IPS DF 6.9 (cell line): Measurements from ENCODE around the gene STAB1.

Experiments
- DNase-seq: peaks from one replicate; pipeline ENCODE4 v3.0.0-alpha.2; 2013; ENCODE audit warnings: low read depth, low spot score
- H3K27ac ChIP-seq: one replicate; pipeline ENCODE4 v1.5.1; 2013; ENCODE audit warnings: low read length, control low read depth
- H3K27me3 ChIP-seq: 2 replicates; pipeline ENCODE4 v1.6.1; 2013; ENCODE audit warnings: mild to moderate bottlenecking, low read length; ENCODE audit not compliant: control insufficient read depth, insufficient read depth
- H3K36me3 ChIP-seq: 2 replicates; pipeline ENCODE4 v1.6.1; 2013; ENCODE audit warnings: low read length; ENCODE audit not compliant: control insufficient read depth, insufficient read depth
- H3K4me1 ChIP-seq: 2 replicates; pipeline ENCODE4 v1.6.1; 2013; ENCODE audit warnings: low read length; ENCODE audit not compliant: control insufficient read depth, insufficient read depth
- H3K4me3 ChIP-seq: 2 replicates; pipeline ENCODE4 v1.5.1; 2013; ENCODE audit warnings: mild to moderate bottlenecking, low read length
- H3K9me3 ChIP-seq: 2 replicates; pipeline ENCODE4 v1.6.1; 2013; ENCODE audit warnings: low read length, inconsistent platforms; ENCODE audit not compliant: control insufficient read depth, insufficient read depth
- WGBS: extraction: QIAGEN DNeasy Blood & Tissue Kit; methylation state at CpG from one replicate; pipeline ENCODE4 v1.1.7; 2013; ENCODE audit warnings: mixed read lengths, missing lambda C conversion rate; ENCODE audit not compliant: insufficient read length, insufficient coverage; 5-methylcytosine and 5-hydroxymethylcytosine counted together

Gene STAB1

GRCh38 chr3:52453496-52454249 lies 41.5 kb upstream of the STAB1 start, which contains the start of gene TNNC1:
TSS of gene TNNC1 (minus strand) at chr3:52454041. CDS start at chr3:52454015, 26 bp downstream.
- Histone ChIP-seq H3K4me1 (peaks cover 16% of the 10 kb centered on the region), H3K27me3 (no peaks in the 10 kb centered on the region), H3K4me3 (no peak within 1 kb of the TSS), H3K27ac (no peak within 1 kb of the TSS), H3K9me3 (no peaks in the 10 kb centered on the region), H3K36me3 (0 out of 2 replicates have a peak, but pooled peaks cover 1% of the 10 kb centered on the region)
- WGBS = no CpG with 5 or more reads among the region's 16 CpGs
- no peak for DNase-seq

- no CpG with 5 or more reads among the region's 8 CpGs for WGBS
- DNase-seq = no peak
- no peak overlapping the region for H3K27ac ChIP-seq
- H3K9me3 ChIP-seq = no peaks in the 10 kb centered on the region
- peaks cover 8% of the 10 kb centered on the region; the same call in 1 of the 2 replicates for H3K36me3 ChIP-seq
- no peak overlapping the region for H3K4me3 ChIP-seq
- H3K27me3 ChIP-seq = no peaks in the 10 kb centered on the region
- H3K4me1 ChIP-seq = peaks cover 16% of the 10 kb centered on the region
Observed at GRCh38 chr3:52454250-52454937, 40.7 kb upstream of the STAB1 start.

DNA sequence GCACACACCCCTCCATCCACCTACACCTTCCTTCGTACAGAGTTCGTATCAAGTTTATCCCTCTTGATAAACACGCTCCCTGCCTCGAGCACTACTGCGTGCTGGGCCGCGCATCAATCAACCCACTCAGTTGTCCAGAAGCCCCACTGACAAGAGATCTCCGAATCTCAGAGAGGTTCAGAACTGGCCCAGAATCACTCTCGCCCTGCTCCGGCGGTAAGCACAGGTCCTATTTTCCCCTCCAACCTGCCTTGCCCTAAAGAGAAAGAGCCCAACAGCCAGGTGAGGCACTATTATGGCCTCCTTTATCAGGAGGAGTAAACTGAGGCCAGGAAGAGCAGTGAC lies 40.2 kb upstream of the STAB1 start:
- no peak for DNase-seq
- peak overlapping the region; percentile 97; the same call in 1 of the 2 replicates for H3K4me3 ChIP-seq
- peaks cover 16% of the 10 kb centered on the region for H3K4me1 ChIP-seq
- peaks cover 8% of the 10 kb centered on the region; the same call in 1 of the 2 replicates for H3K36me3 ChIP-seq
- no CpG with 5 or more reads among the region's 11 CpGs for WGBS
- H3K27me3 ChIP-seq = no peaks in the 10 kb centered on the region
- H3K27ac ChIP-seq = no peak overlapping the region
- no peaks in the 10 kb centered on the region for H3K9me3 ChIP-seq

DNA sequence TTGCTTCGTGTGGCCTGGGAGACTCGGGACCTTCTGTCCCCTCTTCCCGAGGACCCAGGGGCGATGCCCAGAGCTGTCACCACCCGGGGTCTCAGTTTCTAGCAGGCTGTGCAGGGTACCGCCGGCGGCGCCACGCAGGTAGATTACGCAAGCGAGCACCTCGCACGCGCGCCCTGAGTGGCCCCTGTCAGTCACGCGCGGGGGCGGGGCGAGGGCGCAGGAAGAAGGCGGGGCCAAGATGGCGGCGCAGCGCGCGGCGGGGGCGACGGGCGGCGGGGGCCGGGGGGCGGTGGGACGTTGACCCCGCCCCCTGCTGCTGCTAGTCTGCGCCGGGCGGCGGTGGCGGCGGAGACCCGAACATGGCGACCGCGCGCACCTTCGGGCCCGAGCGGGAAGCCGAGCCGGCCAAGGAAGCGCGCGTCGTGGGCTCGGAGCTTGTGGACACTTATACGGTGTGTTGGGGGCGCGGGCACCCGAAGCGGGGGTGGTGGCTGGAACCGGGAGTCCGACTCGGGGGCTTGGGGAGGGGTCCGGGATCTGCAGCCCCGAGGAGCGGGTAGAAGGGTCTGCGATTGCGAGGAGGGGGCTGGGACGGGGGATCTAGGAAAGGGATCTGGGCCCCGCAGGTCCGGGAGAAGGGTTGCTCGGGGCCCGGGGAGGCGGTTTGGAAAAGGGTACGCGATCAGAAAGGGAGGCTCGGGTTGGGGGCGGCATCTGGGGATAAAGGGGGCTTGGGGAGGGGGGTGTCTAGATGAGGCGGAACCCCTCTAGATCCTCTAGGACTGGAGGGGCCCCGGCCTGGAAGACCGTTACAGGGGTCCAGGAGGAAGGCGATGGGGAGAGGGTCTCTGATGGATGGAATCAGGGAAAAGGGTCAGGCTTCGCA lies 39.6 kb upstream of the STAB1 start, which contains the start of gene NISCH:
Gene NISCH (plus strand): TSS at position 322 of the 886 bp plus-strand sequence. CDS start 38 bp downstream, at position 360.
- no CpG with 5 or more reads among the region's 86 CpGs for WGBS
- peaks cover 10% of the 10 kb centered on the region for H3K4me1 ChIP-seq
- no peak for DNase-seq
- H3K36me3 ChIP-seq = peaks cover 8% of the 10 kb centered on the region; the same call in 1 of the 2 replicates
- no peaks in the 10 kb centered on the region for H3K9me3 ChIP-seq
- peak within 1 kb of the TSS; percentile 97 for H3K4me3 ChIP-seq
- H3K27ac ChIP-seq = no peak within 1 kb of the TSS
- no peaks in the 10 kb centered on the region for H3K27me3 ChIP-seq

DNA sequence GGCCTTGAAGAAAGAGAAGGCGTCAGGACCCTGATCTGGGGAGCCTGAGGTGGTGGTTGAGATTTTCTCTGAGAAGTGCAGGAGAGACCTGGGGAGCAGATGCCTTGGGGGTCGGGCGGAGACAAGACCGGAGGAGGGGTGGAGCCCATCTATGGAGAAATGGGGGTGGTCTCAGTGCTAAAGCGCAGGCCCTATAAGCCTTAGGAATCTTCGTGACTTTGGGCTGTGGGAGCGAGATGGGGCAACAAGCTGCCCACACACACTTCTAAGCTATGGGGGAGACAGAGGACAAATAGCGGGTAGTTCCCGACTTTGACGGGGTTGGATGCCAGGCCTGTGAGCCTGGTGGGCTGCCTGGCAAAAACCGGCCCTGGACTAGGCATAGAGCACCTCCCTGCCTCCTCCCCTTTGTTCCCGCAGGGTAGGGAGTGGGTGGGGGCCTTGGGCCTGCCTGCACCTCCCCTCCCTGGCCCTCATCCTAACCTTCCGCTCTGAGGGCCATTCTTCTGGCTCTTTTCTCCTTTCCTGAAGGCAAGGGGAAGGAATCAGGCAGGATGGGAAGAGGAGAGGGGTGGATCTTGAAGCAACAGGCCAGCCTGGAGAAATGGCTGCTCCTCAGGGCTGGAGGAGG lies 38.9 kb upstream of the STAB1 start:
- peaks cover 11% of the 10 kb centered on the region for H3K36me3 ChIP-seq
- peak overlapping the region; percentile 97 for H3K4me3 ChIP-seq
- H3K27ac ChIP-seq = no peak overlapping the region
- WGBS = no CpG with 5 or more reads among the region's 13 CpGs
- DNase-seq = no peak
- peaks cover 10% of the 10 kb centered on the region for H3K4me1 ChIP-seq
- no peaks in the 10 kb centered on the region for H3K27me3 ChIP-seq
- H3K9me3 ChIP-seq = no peaks in the 10 kb centered on the region

GRCh38 chr3:52456800-52457183 lies 38.3 kb upstream of the STAB1 start:
- DNase-seq = no peak
- Histone ChIP-seq H3K27ac (no peak overlapping the region), H3K9me3 (no peaks in the 10 kb centered on the region), H3K4me1 (peaks cover 10% of the 10 kb centered on the region), H3K36me3 (peaks cover 11% of the 10 kb centered on the region), H3K27me3 (no peaks in the 10 kb centered on the region), H3K4me3 (peak overlapping the region; percentile 97; the same call in 1 of the 2 replicates)
- WGBS = no CpG with 5 or more reads among the region's 5 CpGs

DNA sequence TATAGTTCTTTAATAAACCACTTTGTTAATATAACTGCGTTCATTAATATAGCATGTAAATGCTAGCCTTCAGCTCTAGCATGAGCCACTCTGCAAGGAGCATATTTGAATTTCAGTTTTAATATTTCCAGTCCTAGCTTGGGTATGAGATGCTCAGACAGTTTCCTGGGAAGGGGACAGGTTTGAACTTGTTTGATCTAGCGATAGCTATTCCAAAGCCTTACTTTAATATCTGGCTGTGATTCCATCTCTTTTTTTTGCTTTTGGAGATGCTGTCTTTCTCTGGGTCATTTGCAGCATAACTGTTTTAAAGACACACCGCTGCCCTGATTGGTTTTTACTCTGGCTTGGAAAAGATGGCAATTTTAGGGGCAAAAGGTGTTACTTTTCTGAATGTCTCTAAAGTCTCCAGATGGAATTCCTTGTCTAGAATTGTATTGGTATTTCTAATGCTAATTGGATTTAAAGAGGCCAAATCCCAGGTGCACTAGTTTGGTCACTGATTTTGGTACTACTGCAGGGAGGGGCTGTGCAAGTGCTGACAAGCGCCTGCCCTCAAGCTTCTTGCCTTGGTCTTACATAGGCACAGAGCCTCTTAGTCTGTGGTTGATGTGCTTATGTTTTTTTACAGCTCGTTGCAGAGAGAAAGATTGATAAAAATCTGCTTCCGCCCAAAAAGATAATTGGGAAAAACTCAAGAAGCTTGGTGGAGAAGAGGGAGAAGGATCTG lies 36.9 kb upstream of the STAB1 start:
- WGBS = no CpG with 5 or more reads among the region's 6 CpGs
- Histone ChIP-seq H3K36me3 (peaks cover 11% of the 10 kb centered on the region), H3K9me3 (no peaks in the 10 kb centered on the region), H3K27ac (no peak overlapping the region), H3K27me3 (no peaks in the 10 kb centered on the region), H3K4me1 (peaks cover 6% of the 10 kb centered on the region; the same call in 1 of the 2 replicates), H3K4me3 (no peak overlapping the region)
- no peak for DNase-seq

DNA sequence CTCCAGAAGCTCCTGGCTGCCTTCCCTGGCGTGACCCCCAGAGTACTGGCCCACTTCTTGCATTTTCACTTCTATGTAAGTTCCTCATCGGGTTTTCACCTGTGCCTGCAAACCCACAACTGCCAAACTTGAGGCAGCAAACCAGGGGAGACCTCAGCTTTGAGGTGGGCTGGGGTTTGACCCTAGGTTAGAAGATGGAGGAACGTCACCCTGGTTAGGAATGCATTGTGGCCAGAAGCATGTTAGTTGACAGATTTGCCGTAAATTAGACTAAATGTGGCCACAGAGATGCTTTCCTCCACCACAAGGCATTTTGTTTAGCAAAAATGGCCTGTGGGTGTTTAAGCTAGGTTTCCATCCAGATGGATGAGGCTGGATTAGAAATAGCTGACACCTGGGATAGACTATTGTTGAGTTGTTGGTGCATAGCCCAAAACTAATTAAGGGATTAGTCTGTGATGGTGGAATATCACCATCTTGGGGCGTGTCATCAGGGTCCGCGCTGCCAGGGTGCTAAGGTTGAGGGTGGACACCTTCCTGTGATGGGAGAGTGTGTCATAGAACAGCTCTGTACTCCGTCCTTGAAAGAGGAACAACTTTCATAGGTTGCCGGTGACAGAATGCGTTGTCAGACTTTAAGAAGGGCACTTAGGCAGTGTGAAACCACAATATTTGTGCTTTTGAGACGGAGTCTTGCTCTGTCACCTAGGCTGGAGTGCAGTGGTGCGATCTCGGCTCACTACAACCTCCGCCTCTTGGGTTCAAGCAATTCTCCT lies 36.2 kb upstream of the STAB1 start:
- H3K4me1 ChIP-seq = peaks cover 2% of the 10 kb centered on the region; the same call in 1 of the 2 replicates
- no CpG with 5 or more reads among the region's 14 CpGs for WGBS
- no peaks in the 10 kb centered on the region for H3K9me3 ChIP-seq
- H3K27ac ChIP-seq = no peak overlapping the region
- H3K36me3 ChIP-seq = peaks cover 11% of the 10 kb centered on the region
- no peak overlapping the region for H3K4me3 ChIP-seq
- no peaks in the 10 kb centered on the region for H3K27me3 ChIP-seq
- DNase-seq = no peak

DNA sequence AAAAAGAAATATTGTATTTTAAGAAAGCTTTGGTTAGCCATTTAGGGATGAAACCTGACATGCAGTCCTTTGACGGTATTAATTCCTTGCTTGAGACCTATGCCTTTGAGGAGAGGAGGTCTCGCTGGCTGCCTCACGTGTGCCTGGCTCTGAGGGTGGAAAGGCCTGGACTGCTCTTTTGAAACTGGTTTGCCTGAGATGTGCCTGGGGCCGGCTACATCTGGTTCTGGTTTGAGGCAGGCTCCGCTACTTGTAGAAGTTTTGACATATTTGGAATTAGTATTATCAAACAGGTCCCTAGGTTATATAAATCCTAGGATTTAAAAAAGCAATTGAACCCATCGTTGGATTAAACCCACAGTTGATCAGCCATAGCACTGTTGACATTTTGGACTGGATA lies 33.3 kb upstream of the STAB1 start:
- WGBS = no CpG with 5 or more reads among the region's 6 CpGs
- Histone ChIP-seq H3K27me3 (no peaks in the 10 kb centered on the region), H3K4me3 (no peak overlapping the region), H3K4me1 (no peaks in the 10 kb centered on the region), H3K27ac (no peak overlapping the region), H3K36me3 (peaks cover 14% of the 10 kb centered on the region), H3K9me3 (no peaks in the 10 kb centered on the region)
- no peak for DNase-seq
